ENCODE data around the gene UBA3. TPM values are rescaled to one million over a fixed set of nuclear protein-coding genes. Genes with fewer than 3 reads are reported as not detected.
A peak's percentile ranks its signal among the peaks of the same experiment; 100 is the strongest.

UBA3 gene
- polyA plus RNA-seq, 3 donors = 77.1 to 88.5 (median 81.7) TPM

DNA sequence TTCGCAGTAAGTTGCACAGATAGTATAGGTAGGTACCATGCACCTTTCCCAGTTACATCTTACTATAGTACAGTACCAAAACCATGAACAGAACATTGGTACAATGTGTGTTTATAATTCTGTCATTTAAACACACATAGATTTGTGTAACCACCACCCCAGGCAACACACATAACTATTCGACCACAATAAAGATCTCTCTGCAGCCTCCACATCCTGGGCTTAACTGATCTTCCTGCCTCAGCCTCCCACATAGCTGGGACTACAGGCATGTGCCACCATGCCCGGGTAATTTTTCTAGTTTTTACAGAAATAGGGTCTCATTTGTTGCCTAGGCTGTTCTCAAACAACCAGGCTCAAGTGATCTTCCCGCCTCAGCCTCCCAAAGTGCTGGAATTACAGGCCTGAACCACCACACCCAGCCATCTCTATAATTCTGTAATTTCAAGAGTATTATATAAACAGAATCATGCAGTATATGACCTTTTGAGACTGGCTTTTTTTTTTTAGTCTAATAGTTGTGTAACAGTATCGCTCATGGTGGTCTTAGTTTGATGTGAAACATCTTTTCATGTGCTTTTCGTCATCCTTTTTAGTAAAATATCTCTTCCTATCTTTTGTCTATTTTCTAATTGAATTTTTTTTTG is 14.7 kb downstream of the UBA3 start:
- Mint-ChIP-seq H3K27me3 (ENCODE audit: low read depth in 3 of 3) (no peaks in the 10 kb centered on the region), H3K4me1 (no peaks in the 10 kb centered on the region), H3K36me3 (peaks cover 56 to 81% of the 10 kb centered on the region in 2 donors), H3K4me3 (no peak overlapping the region), H3K9me3 (no peaks in the 10 kb centered on the region), H3K27ac (peak overlapping the region in 2 of 7 donors; percentile 12 to 45)
- Histone ChIP-seq H4K20me1 (ENCODE audit: insufficient read depth, low read length) (peaks cover 52% of the 10 kb centered on the region), H3K79me2 (ENCODE audit: insufficient read depth, low read length) (peaks cover 23% of the 10 kb centered on the region), H3K4me3 (replicated peaks in 1 of 3; ENCODE audit: low read depth in 2 of 3, low read length in 3 of 3) (no peak overlapping the region), H3K4me2 (replicated peaks; ENCODE audit: extremely low read depth, low read length, poor library complexity, severe bottlenecking) (no peak overlapping the region), H3K36me3 (replicated peaks in 1 of 2; ENCODE audit: control insufficient read depth in 1 of 2, insufficient read depth in 2 of 2, low read length in 2 of 2) (peaks cover 75 to 97% of the 10 kb centered on the region in 2 donors), H2AFZ (ENCODE audit: insufficient read depth, low read depth, low read length, poor library complexity, severe bottlenecking) (no peak overlapping the region), H3K27ac (ENCODE audit: low read depth in 1 of 2, low read length in 2 of 2) (no peak overlapping the region), H3K9me3 (replicated peaks in 1 of 2; ENCODE audit: control insufficient read depth in 1 of 2, insufficient read depth in 1 of 2, low read length in 2 of 2) (no peaks in the 10 kb centered on the region), H3K27me3 (ENCODE audit: control insufficient read depth in 2 of 2, insufficient read depth in 2 of 2, low read length in 2 of 2) (no peaks in the 10 kb centered on the region), H3K4me1 (ENCODE audit: control insufficient read depth in 1 of 2, insufficient read depth in 2 of 2, low read length in 2 of 2) (no peaks in the 10 kb centered on the region), H3K9ac (ENCODE audit: insufficient read depth, low read length, poor library complexity, severe bottlenecking) (no peak overlapping the region)
- no peak for DNase-seq
- 100% methylated on average over 3 of the region's 6 CpGs for WGBS (ENCODE audit: insufficient coverage)
- no peak for TF ChIP-seq CTCF (IDR thresholded peaks at IDR 0.05)
- intact Hi-C loops (cut with micrococcal nuclease) = no loop called here

DNA sequence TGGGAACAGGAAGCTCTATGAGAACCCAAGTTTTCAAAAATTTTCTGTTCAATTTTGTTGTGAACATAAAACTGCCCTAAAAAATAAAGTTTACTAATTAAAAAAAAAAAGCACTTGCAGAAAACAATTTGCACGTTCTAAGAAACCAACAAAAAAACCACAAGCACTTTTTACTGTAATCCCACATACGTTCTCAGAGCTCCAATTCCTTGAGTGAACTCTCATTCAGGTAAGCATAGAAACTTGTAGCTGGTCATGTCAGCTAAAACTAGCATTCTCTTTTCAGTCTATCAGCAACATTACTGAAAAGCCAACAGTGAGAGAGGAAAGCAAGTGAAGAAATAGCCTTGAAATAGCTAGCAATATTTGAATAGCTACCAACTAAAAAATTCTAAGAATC is 16.5 kb downstream of the UBA3 start:
- Mint-ChIP-seq H3K9me3 (no peaks in the 10 kb centered on the region), H3K27me3 (ENCODE audit: low read depth in 3 of 3) (peaks cover 0 to 1% (median 0%) of the 10 kb centered on the region in 3 donors), H3K4me3 (no peak overlapping the region), H3K36me3 (peaks cover 64 to 86% of the 10 kb centered on the region in 2 donors), H3K27ac (peak overlapping the region in 1 of 7 donors; percentile 42), H3K4me1 (peaks cover 8% of the 10 kb centered on the region)
- no peak for DNase-seq
- TF ChIP-seq CTCF (IDR thresholded peaks at IDR 0.05) = no peak
- Histone ChIP-seq H3K4me3 (replicated peaks in 1 of 3; ENCODE audit: low read depth in 2 of 3, low read length in 3 of 3) (no peak overlapping the region), H2AFZ (ENCODE audit: insufficient read depth, low read depth, low read length, poor library complexity, severe bottlenecking) (no peak overlapping the region), H3K36me3 (replicated peaks in 1 of 2; ENCODE audit: control insufficient read depth in 1 of 2, insufficient read depth in 2 of 2, low read length in 2 of 2) (peaks cover 77 to 97% of the 10 kb centered on the region in 2 donors), H4K20me1 (ENCODE audit: insufficient read depth, low read length) (peaks cover 44% of the 10 kb centered on the region), H3K79me2 (ENCODE audit: insufficient read depth, low read length) (peaks cover 12% of the 10 kb centered on the region), H3K27me3 (ENCODE audit: control insufficient read depth in 2 of 2, insufficient read depth in 2 of 2, low read length in 2 of 2) (no peaks in the 10 kb centered on the region), H3K27ac (ENCODE audit: low read depth in 1 of 2, low read length in 2 of 2) (no peak overlapping the region), H3K4me2 (replicated peaks; ENCODE audit: extremely low read depth, low read length, poor library complexity, severe bottlenecking) (no peak overlapping the region), H3K9ac (ENCODE audit: insufficient read depth, low read length, poor library complexity, severe bottlenecking) (no peak overlapping the region), H3K4me1 (ENCODE audit: control insufficient read depth in 1 of 2, insufficient read depth in 2 of 2, low read length in 2 of 2) (peaks cover 4 to 7% of the 10 kb centered on the region in 2 donors), H3K9me3 (replicated peaks in 1 of 2; ENCODE audit: control insufficient read depth in 1 of 2, insufficient read depth in 1 of 2, low read length in 2 of 2) (no peaks in the 10 kb centered on the region)
- intact Hi-C loops (cut with micrococcal nuclease) = no loop called here
- 61% methylated on average over 2 of the region's 2 CpGs for WGBS (ENCODE audit: insufficient coverage)
